ENCODE measurements around the gene MAP3K1.

DNA sequence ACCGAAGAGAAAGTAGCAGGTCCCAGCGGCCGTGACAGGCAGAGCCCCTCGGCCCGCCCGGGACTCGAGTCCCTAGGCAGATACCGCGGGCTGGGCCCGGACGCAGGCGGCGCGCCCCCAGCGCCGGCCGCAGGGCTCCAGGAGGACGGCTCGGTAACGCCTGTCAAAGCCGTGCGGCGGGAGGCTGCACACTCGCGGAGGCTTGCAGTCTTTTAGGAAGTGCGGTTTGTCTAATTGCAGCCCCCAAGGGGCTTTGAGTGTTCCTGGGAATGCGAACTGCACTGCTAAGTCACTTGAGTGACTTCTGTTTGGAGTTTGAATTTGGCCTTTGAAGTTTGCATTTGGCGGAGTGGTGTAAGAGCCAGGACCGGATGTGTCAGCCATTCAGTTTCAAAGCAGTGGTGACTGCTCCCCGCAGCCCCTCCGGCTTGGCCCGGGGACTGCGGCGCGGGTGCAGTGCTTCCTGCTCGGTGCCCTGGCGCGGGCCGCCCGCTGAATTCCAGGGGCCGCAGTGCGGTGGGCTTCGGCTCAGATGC, 1.3 kb downstream of the MAP3K1 start:
- TF ChIP-seq SUZ12 (IDR thresholded peaks at IDR 0.05; ENCODE audit: extremely low read depth, insufficient read depth, insufficient read length) (no peak), YY1 (IDR thresholded peaks at IDR 0.05; ENCODE audit: insufficient read depth, insufficient read length) (no peak), ZNF274 (IDR thresholded peaks at IDR 0.05; ENCODE audit: low read depth, low read length) (no peak)
